HG03442 (cell line): ENCODE results near the gene CYLD.

Experiments
- ATAC-seq: cut with Tn5 transposase; IDR thresholded peaks from one replicate; pipeline ENCODE4 v1.9.1; 2021; ENCODE audit warnings: mild to moderate bottlenecking, moderate library complexity; ENCODE audit not compliant: unreplicated experiment

Gene CYLD

DNA sequence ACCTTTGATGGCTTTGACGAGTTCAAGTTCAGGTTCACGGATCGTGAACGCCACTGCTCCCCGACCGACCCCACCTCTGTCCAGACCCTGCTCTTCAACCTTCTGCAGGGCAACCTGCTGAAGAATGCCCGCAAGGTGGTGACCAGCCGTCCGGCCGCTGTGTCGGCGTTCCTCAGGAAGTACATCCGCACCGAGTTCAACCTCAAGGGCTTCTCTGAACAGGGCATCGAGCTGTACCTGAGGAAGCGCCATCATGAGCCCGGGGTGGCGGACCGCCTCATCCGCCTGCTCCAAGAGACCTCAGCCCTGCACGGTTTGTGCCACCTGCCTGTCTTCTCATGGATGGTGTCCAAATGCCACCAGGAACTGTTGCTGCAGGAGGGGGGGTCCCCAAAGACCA, 30.8 kb upstream of the CYLD start:
- no peak for ATAC-seq

DNA sequence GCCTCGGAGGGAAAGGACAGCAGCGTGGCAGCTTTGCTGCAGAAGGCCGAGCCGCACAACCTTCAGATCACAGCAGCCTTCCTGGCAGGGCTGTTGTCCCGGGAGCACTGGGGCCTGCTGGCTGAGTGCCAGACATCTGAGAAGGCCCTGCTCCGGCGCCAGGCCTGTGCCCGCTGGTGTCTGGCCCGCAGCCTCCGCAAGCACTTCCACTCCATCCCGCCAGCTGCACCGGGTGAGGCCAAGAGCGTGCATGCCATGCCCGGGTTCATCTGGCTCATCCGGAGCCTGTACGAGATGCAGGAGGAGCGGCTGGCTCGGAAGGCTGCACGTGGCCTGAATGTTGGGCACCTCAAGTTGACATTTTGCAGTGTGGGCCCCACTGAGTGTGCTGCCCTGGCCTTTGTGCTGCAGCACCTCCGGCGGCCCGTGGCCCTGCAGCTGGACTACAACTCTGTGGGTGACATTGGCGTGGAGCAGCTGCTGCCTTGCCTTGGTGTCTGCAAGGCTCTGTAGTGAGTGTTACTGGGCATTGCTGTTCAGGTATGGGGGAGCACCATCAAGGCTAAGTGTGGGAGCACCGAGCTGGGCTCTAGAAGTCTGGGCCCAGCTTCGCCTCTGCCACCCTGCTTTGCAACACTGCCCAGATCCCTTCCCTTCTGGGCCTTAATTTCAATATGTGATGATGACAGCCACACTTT, 29.9 kb upstream of the CYLD start:
- ATAC-seq, result no peak

GRCh38 chr16:50712560-50712898, 29.4 kb upstream of the CYLD start:
- no peak for ATAC-seq

DNA sequence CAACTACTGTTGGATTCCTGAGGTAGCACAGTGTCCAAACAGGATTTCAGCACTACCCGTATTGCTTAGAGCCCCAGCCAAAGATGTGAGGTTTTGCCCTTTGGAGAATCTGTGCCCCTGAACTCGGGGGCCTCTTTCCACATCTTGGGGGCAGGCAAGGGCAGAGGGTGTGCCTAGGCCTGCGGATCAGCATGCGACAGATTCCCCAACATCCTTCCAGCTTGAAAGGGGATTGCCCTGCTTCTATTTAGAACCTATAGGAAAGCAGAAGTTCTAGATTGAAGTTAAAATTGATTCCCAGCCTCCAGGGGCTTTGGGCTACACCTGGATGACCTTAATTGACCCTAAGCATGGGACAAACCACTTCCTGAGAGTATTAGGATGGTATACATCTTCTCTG, 28.9 kb upstream of the CYLD start:
- ATAC-seq, result no peak

GRCh38 chr16:50717091-50717490, 24.8 kb upstream of the CYLD start:
- no peak for ATAC-seq

DNA sequence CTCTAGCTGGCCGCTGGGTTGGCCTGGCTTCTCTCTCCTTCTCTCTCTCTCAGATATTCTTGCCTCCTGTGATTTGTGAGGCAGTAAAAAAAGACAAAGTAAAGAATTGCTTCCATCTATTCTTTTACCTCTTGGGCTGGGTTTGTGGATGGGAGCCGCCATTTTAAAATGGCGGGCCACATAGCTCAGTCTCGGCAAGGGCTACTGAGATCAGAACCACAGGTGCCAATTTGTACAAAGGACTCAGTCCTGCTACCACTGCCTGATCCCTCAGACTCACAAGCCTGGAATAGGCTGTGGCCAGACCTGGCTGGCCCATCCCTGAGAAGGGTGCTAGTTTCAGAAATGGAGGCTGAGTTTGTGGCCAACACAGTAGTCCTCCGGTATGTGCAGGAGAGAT, 24.4 kb upstream of the CYLD start:
- no peak for ATAC-seq

DNA sequence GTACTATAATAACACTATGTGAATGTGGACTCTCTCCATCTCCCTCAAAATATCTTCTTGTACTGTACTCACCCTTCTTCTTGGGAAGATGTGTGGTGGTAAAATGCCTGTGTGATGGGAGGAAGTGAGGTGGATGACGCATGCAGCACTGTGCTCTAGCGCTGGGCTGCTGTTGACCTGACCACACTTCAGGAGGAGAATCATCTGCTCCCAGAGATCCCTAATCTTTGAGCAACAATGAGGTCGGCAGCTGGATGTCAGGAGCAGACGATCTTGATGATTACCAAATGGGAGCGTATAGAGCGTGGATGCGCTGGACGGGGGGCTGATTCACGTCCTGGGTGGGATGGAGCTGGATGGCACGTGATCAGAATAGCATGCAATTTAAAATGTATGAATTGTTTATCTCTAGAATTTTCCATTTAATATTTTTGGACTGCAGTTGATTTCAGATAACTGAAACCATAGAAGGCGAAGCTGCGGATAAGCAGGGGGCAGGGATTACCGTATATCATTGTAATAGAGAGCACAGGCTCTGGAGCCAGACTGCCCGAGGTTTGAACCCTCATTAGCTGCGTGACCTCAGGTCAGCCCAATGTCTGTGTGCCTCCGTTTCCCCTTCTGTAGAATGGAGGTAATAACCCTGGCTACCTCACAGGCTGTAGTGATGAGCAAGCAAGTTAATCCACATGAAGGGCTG, 23.7 kb upstream of the CYLD start:
- no peak for ATAC-seq

GRCh38 chr16:50718761-50719400, 23.0 kb upstream of the CYLD start:
- no peak for ATAC-seq

GRCh38 chr16:50719401-50720337, 22.2 kb upstream of the CYLD start:
- ATAC-seq, result no peak

GRCh38 chr16:50721549-50722404, 20.1 kb upstream of the CYLD start:
- no peak for ATAC-seq

GRCh38 chr16:50722405-50722737, 19.5 kb upstream of the CYLD start:
- ATAC-seq, result no peak

DNA sequence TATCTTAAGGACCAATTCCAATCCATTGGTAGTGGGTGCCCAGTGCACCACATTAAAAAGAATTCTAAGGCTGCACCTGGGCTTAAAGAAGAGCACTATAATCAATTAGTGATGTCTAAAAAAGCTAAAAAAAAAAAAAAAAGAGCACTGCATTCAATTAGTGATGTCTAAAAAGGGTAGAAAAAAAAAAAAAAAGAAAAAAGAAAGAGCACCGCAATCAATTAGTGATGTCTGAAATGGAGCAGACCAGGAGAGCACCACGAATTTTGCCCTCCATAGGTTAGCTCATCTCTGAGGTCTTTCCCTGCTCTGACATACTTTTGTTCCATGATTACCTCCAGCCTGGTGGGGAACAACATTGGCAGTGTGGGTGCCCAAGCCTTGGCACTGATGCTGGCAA, 18.9 kb upstream of the CYLD start:
- ATAC-seq, result no peak

DNA sequence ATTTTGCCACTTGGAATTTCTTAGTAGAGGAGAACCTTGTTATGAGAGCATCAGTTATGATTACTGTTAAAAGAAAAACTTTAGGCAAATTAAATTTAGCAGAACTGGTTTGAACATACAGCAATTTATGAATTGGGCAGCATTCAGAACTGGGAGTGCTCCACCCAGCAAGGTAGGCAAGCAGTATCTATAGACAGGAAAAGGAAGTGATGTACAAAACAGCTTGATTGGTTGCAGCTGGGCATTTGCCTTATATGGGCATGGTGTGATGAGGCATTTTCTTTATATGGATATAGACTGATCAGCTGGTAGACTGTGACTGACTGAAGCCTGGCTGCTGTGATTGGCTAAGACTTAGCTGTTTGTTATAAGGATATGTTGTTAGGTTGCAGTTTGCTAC, 17.6 kb upstream of the CYLD start:
- ATAC-seq, result no peak

DNA sequence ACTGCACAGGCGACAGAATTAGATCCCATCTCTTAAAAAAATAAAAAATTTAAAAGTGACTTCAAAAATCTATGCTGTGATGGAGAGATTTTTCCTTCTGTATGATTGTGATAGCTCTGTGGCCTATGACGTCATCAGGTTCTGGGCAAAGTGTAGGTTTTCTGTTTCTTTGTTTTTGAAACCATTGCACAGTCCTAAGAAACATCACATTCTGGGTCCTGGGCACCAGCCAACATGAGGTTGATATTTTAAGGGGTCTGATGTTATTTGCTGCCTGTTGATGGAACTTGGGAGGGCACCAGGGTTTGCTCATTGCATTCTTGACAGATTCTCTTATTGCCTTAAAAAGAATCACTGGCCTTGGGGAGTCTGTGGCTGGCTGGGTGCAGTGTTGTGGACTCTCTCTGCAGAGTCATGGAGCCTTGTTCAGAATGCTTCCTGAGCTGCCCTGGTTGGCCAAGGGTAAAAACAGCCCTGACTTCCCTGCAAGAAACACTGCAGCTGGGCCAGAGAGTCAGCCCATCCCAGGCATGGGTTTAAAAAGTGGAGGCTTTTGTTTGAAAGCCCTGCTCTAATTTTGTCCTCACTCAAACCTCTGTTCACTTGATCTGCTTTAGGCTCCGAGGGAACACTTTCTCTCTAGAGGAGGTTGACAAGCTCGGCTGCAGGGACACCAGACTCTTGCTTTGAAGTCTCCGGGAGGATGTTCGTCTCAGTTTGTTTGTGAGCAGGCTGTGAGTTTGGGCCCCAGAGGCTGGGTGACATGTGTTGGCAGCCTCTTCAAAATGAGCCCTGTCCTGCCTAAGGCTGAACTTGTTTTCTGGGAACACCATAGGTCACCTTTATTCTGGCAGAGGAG, 10.5 kb upstream of the CYLD start:
- ATAC-seq, result no peak

GRCh38 chr16:50731989-50732832, 9.7 kb upstream of the CYLD start:
- ATAC-seq, result no peak

- ATAC-seq, result no peak
Measured at GRCh38 chr16:50733468-50733867, 8.4 kb upstream of the CYLD start.

GRCh38 chr16:50735629-50736122, 6.2 kb upstream of the CYLD start:
- ATAC-seq, result peak; percentile 65

DNA sequence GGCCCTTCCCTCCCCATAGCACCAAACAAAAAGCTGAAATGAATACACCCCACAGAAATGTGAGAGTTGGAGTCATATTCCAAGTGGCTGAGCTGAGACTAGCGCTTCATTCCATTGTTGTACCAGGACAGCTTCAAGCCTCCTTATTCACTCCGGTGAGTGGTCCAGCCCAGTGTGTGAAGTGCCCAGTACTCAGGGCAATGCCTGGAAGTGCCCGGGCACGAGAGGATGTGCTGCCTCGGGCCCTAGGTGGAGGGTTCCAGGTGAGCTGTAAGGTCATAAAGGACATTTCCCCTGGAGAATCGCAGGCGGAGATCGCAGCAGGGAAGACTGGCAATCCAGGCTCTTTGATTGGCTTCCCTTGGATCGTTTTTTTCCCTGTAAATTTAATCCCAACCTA, 5.4 kb upstream of the CYLD start:
- no peak for ATAC-seq
